ENCODE data around the gene OLAH.
"Not testable (repeated sequence)": the region's sequence is repeated elsewhere in the genome, so short reads cannot be mapped to it uniquely, and the experiment has no call there.

Gene OLAH

DNA sequence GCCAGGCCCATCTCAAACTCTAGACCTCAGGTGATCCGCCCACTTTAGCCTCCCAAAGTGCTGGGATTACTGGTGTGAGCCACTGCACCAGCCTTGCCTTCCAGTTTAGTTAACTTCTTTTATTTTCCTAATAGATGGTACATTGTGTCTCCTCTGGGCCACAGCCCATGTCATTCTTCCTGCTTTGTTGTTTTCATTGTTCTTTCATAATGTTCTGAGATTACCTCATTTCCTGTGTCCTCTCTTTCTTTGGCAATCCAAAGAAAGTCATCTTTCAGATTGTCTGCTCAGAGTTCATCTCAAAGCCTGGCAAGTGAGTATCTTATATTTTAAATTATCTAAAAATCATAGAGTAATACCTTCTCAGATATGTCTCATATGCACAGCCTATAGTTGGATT is at the start of gene OLAH:
OLAH (plus strand) TSS at position 270 of the 400 bp plus-strand sequence. CDS start 3,346 bp downstream, outside the sequence.
- FAIRE-seq (no peak), DNase-seq (ENCODE audit: low spot score) (no peak)

DNA sequence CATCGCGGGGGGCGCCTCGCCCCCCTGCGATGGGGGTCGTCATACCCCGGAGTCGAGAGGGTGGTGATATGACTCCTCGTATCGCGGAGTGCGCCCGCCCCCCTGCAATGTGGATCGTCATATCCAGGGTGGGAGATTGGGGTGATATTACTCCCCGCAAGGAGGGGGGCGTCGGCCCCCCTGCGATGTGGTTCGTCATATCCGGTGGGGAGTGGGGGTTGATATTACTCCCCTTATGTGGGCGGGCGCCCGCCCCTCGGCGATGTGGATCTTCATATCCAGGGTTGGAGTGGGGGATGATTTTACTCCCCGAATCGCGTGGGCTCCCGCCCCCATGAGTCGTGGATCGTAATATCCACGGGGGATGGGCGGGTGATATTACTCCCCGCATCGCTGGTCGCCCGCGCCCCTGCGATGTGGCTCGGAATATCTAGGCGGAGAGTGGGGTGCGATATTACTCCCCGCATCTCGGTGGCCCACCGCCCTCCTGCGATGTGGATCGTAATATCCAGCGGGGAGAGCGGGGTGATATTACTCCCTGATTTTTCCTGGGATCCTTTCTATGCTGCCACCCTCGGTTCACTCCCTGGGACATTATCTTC is 47.7 kb upstream of the OLAH start:
- DNase-seq (ENCODE audit: low spot score), result no peak
- FAIRE-seq, result no peak

DNA sequence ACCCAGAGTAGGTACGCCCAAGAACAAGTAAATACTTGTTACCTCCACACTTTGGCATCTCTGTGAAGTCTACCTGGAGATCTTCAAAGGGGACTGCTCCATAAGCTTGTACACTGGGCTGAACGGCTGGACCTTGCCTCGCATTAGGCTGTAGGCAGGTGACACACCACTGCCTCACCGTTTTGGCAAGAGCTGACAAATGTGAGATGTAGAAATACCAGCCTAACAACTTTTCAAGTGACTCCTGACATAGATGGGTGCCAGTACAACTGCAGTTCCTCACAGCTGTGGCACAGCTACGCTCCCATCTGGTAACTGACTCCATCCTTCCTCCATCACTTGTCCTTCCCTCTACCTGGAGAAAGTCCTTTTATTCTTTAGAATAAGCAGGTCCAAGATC is 30.2 kb upstream of the OLAH start:
- FAIRE-seq; DNase-seq (ENCODE audit: low spot score): not testable (repeated sequence)

- no peak for FAIRE-seq
- DNase-seq (ENCODE audit: low spot score), result no peak
These were observed 28.3 kb upstream of the OLAH start for GRCh38 chr10:15015451-15015850.

DNA sequence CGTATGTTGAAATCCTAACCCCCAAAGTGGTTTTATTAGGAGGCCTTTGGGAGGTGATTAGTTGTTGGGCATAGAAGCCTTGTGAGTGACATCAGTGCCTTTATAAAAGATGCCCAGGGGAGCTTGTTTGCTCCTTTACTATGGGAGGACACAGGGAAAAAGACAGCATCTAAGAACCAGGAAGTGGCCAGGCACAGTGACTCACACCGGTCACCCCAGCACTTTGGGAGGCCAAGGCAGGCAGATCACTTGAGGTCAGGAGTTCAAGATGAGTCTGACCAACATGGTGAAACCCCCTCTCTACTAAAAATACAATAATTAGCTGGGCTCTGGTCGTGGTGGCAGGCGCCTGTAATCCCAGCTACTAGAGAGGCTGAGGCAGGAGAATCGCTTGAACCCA is 22.8 kb upstream of the OLAH start:
- FAIRE-seq (peak; percentile 62), DNase-seq (ENCODE audit: low spot score) (peak; percentile 61)

GRCh38 chr10:15023079-15023478 is 20.7 kb upstream of the OLAH start:
- not testable (repeated sequence) for DNase-seq (ENCODE audit: low spot score); FAIRE-seq

- FAIRE-seq; DNase-seq (ENCODE audit: low spot score): not testable (repeated sequence)
These were observed 19.4 kb upstream of the OLAH start for GRCh38 chr10:15024017-15025004.

GRCh38 chr10:15025040-15025439 is 18.7 kb upstream of the OLAH start:
- FAIRE-seq; DNase-seq (ENCODE audit: low spot score): not testable (repeated sequence)

GRCh38 chr10:15027741-15028140 is 16.0 kb upstream of the OLAH start:
- no peak for FAIRE-seq
- DNase-seq (ENCODE audit: low spot score), result no peak

- DNase-seq (ENCODE audit: low spot score), result peak; percentile 17
- no peak for FAIRE-seq
These were observed 8.1 kb upstream of the OLAH start for GRCh38 chr10:15035385-15036301.

DNA sequence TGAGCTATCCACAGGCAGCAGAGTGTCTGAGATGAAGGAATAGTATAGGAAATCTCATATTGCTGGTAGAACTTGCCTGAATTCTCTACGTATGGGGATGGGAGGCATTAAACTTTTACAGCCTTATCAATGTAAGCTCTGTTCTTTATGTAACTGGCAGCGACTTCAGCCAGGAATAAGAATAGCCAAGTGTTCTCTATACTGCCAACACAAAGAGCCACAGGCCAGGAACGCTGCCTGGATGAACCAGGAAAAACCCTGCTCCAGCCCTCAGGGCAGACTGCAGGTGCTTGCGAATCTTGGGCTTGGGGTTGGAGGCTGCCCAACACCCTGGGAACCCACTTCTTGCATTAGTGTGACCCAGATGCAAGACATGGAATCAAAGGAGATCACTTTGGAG is 6.1 kb upstream of the OLAH start:
- DNase-seq (ENCODE audit: low spot score) (no peak), FAIRE-seq (no peak)

GRCh38 chr10:15038416-15038815 is 5.3 kb upstream of the OLAH start:
- DNase-seq (ENCODE audit: low spot score) (no peak), FAIRE-seq (no peak)

DNA sequence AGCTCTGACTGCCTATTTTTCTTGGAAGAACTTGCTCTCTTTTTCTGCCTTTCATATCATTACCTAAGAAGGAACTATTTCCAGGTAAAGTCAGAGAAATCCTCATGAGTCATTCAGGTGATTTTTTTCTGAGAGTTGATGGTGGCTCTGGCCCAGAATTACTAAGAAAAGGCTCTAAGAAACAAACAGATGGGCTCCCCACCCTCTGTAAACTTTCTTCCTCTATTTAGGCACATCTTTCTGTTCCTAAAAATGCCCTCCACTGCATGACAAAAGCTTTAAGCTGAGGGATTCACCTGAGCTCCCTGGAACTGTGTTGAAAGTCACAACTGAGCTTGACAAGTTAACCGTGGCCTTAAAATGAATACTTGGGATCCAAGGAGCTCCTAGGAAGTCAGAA is 1.6 kb downstream of the OLAH start:
- DNase-seq (ENCODE audit: low spot score) (no peak), FAIRE-seq (no peak)

DNA sequence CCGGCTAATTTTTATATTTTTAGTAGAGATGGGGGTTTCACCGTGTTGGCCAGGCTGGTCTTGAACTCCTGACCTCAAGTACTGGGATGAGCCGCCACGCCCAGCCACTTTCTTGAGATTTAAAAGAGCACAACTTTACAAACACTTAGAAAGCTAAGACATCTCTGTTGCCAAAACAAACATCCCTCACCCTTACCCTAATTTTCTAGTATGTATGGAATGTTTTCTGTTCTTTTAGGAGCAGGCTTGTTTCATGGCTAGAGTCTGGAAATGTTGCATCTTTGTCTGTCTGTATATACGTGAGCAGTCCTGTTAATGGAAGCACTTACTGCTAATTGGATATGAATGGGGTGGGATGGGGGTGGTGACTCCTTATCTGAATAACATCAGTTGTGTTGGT is 2.9 kb downstream of the OLAH start:
- no peak for DNase-seq (ENCODE audit: low spot score)
- FAIRE-seq, result no peak

DNA sequence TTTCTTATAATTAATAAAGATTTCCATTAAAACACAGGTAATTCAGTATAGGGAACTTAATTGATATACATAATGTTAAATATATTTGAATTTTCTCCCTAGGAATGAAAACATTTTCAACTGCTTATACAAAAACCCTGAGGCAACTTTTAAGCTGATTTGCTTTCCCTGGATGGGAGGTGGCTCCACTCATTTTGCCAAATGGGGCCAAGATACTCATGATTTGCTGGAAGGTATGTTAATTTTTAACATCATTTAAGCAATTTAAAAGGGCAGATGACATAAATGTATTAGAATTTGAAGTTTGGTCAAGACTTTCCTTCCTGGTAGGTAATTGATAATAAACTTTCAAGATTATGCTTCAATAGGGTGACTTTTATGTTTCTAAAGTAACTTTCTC is 5.8 kb downstream of the OLAH start:
- DNase-seq (ENCODE audit: low spot score) (no peak), FAIRE-seq (no peak)

DNA sequence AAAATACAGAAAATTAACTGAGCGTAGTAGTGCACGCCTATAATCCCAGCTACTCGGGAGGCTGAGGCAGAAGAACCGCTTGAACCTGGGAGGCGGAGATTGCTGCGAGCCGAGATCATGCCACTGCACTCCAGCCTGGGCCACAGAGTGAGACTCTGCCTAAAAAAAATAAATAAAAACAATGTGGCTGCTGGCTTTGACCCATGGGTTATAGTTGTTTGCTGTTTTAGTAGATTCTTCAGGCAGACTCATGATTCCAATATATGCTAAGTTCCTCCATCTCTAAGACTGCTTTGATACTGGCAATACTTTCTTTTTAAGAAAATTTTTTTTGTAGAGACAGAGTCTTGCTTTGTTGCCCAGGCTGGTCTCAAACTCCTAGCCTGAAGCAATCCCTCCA is 8.4 kb downstream of the OLAH start:
- FAIRE-seq, result no peak
- no peak for DNase-seq (ENCODE audit: low spot score)

DNA sequence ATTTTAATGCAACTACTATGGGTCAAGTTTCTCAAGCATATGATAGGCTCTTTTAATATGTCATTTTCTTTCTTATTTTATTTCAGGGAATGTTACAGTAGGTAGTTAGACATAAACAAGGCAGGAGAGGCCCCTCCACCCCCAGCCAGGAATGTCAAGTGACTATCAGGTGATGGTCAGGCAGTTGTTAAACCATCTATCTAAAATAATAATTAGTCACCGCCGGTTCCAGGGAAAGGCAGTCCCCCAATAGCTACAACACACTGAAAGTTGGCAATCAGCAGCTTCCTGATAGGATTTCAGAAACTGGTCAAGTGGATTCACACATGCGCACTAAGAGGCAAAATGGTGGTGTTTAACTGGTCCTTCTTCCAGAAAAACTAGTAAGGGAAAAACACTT is 9.3 kb downstream of the OLAH start:
- DNase-seq (ENCODE audit: low spot score) (no peak), FAIRE-seq (no peak)

DNA sequence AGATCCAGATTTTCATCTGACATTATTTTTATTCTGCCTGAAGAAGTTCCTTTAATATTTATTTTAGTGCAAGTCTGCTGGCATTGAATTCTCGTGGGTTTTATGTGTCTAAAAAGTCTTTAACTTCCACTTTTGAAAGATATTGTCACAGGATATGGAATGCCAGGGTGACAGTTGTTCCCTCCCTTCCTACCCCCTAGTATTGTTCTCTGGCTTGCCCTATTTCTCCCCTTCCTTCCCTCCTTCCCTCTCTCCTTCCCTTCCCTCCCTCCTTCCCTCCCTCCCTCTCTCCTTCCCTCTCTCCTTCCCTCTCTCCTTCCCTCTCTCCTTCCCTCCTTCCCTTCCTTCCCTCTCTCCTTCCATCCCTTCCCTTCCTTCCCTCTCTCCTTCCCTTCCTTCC is 14.9 kb downstream of the OLAH start:
- DNase-seq (ENCODE audit: low spot score) (no peak), FAIRE-seq (no peak)

DNA sequence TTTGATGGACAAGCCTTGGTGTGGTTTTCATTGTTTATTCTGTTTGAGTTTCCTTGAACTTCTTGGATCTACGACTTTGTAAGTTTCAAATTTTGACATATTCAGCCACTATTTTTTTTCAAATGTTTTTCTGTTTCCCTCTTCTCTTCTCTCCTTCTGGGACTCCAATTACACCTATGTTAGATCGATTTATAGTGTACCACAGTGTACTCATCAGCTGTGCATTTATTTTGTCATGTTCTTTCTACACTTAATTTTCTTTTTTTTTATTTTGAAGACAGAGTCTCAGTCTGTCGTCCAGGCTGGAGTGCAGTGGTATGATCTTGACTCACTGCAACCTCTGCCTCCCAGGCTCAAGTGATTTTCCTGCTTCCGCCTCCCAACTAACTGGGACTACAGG is 16.2 kb downstream of the OLAH start:
- no peak for FAIRE-seq

GRCh38 chr10:15060638-15061037 is 16.9 kb downstream of the OLAH start:
- FAIRE-seq (no peak), DNase-seq (ENCODE audit: low spot score) (no peak)

More for the DNA sequence above, 16.2 kb downstream of the OLAH start:
- DNase-seq (ENCODE audit: low spot score), result no peak

GRCh38 chr10:15067154-15067553 is 23.4 kb downstream of the OLAH start:
- FAIRE-seq, result no peak
- no peak for DNase-seq (ENCODE audit: low spot score)

- no peak for FAIRE-seq
- no peak for DNase-seq (ENCODE audit: low spot score)
These were observed 25.1 kb downstream of the OLAH start for GRCh38 chr10:15068802-15069201.

All from RCC 7860 (cell line).